K562 (cell line): ENCODE results near the gene GJC2. TPM values are rescaled to one million over a fixed set of nuclear protein-coding genes. Genes with fewer than 3 reads are reported as not detected.

Source experiments
- ARNT ChIP-seq, 2 experiments: fragments of 450-650 bp; IDR thresholded peaks; 2 replicates each; pipeline ENCODE4 v1.6.1; 2016; ENCODE audit warnings: mild to moderate bottlenecking in 1 of 2
- KDM2B ChIP-seq: fragments of 250-450 bp; sonication (Bioruptor Pico); IDR thresholded peaks from 2 replicates; pipeline ENCODE4 v1.8.0; 2021; ENCODE audit warnings: mild to moderate bottlenecking, moderate library complexity
- NBN ChIP-seq: fragments of 450-650 bp; IDR thresholded peaks from 2 replicates; pipeline ENCODE4 v1.6.1; 2016; ENCODE audit warnings: low read depth, mild to moderate bottlenecking
- TEAD4 ChIP-seq, 2 experiments: sonication (generic) in 1 of 2; formaldehyde crosslinking in 1 of 2; IDR thresholded peaks; 2 replicates each; pipeline versions ENCODE4 v1.6.1 to v1.8.0; 2012 to 2022; ENCODE audit warnings: borderline replicate concordance in 1 of 2, inconsistent platforms in 1 of 2, low read length in 1 of 2, mild to moderate bottlenecking in 1 of 2, missing genetic modification reagents in 1 of 2
- ZNF354B ChIP-seq: fragments of 250-450 bp; sonication (Bioruptor Pico); IDR thresholded peaks from 2 replicates; pipeline ENCODE4 v1.4.0; 2020
- ZNF384 ChIP-seq: IDR thresholded peaks from 2 replicates; pipeline ENCODE4 v1.6.1; 2012; ENCODE audit warnings: low read depth, low read length, improper control_type of control experiment
- ZNF77 ChIP-seq: fragments of 250-450 bp; sonication (Bioruptor Pico); IDR thresholded peaks from 2 replicates; pipeline ENCODE4 v1.5.0; 2020
- polyA plus RNA-seq, 8 experiments: library from polyadenylated mRNA; depleted of rRNA in 4 of 8; stranded (reverse) in 5 of 8; unstranded in 3 of 8; fragments of >200 nt; fragmentation: Nextera tagmentation in 2 of 8; fragmentation: Illumina TruSeq in 1 of 8; extraction: Ambion mirVana in 2 of 8; extraction: Trizol in 1 of 8; gene quantifications; 2 replicates each; pipeline versions ENCODE4 v1.2.1 to v1.2.3, GENCODE V29; 2011 to 2014; ENCODE audit warnings: inconsistent platforms in 1 of 8, missing spikeins in 1 of 8
- total RNA-seq, 7 experiments: library from RNA; depleted of rRNA in 6 of 7; stranded (reverse); fragments of >200 nt in 6 of 7; fragmentation: Illumina TruSeq in 2 of 7; extraction: Trizol in 2 of 7; gene quantifications; 2 replicates each; pipeline versions ENCODE4 v1.2.1 to v1.2.3, GENCODE V29; 2011 to 2021; ENCODE audit warnings: low replicate concordance in 1 of 7
- TF ChIP-seq, protein P1 (sequence below), 2 experiments: fragments of 450-650 bp; IDR thresholded peaks; 2 replicates each; pipeline ENCODE4 v1.6.1; 2016; ENCODE audit warnings: mild to moderate bottlenecking in 2 of 2, borderline replicate concordance in 1 of 2, low read depth in 1 of 2, moderate library complexity in 1 of 2
- TF ChIP-seq, protein P2 (sequence below): fragments of 250-450 bp; sonication (Bioruptor Pico); IDR thresholded peaks from 2 replicates; pipeline ENCODE4 v1.4.0; 2020; ENCODE audit warnings: mild to moderate bottlenecking, moderate library complexity
- TF ChIP-seq, protein P3 (sequence below): fragments of 250-450 bp; sonication (Bioruptor Pico); IDR thresholded peaks from 2 replicates; pipeline ENCODE4 v1.5.0; 2021
- TF ChIP-seq, protein P4 (sequence below): fragments of 250-450 bp; sonication (Bioruptor Pico); IDR thresholded peaks from 2 replicates; pipeline ENCODE4 v1.5.1; 2021; ENCODE audit warnings: mild to moderate bottlenecking
- TF ChIP-seq, protein P5 (sequence below): fragments of 450-650 bp; IDR thresholded peaks from 2 replicates; pipeline ENCODE4 v1.6.1; 2017; ENCODE audit warnings: antibody characterized with exemption

Gene GJC2
- total and polyA plus RNA-seq, 9 of the 15 experiments (the other 6 are each of a cell fraction or from before 2014, with no cell fraction given), result 0.03 to 0.62 (median 0.11) TPM; not detected in 2

DNA sequence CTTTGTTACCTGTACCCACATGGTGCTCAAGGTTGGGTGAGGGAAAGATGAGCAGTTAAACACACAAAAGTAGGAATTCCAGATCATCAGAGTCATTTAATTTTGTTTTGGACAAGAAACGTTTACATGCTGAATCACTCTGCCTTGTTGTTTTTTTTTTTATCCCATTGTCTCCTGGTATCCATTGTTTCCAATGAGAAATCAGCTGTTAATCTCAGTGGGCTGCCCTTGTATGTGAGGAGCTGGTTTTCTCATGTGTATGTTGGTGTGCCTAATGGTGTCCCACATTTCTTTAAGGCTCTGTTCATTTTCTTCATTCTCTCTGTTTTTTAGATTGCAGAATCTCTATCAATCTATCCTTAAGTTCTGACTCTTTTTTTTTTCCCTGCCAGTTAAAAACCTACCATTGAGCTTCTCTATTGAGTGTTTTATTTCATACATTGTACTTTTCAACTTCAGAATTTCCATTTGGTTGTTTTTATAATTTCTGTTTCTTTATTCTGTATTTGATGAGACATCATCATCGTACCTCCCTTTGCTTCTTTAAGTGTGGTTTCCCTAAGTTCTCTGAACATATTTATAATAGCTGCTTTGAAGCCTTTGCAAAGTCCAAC, 49.4 kb downstream of the GJC2 start (continued):
- TF ChIP-seq, protein P1, sequence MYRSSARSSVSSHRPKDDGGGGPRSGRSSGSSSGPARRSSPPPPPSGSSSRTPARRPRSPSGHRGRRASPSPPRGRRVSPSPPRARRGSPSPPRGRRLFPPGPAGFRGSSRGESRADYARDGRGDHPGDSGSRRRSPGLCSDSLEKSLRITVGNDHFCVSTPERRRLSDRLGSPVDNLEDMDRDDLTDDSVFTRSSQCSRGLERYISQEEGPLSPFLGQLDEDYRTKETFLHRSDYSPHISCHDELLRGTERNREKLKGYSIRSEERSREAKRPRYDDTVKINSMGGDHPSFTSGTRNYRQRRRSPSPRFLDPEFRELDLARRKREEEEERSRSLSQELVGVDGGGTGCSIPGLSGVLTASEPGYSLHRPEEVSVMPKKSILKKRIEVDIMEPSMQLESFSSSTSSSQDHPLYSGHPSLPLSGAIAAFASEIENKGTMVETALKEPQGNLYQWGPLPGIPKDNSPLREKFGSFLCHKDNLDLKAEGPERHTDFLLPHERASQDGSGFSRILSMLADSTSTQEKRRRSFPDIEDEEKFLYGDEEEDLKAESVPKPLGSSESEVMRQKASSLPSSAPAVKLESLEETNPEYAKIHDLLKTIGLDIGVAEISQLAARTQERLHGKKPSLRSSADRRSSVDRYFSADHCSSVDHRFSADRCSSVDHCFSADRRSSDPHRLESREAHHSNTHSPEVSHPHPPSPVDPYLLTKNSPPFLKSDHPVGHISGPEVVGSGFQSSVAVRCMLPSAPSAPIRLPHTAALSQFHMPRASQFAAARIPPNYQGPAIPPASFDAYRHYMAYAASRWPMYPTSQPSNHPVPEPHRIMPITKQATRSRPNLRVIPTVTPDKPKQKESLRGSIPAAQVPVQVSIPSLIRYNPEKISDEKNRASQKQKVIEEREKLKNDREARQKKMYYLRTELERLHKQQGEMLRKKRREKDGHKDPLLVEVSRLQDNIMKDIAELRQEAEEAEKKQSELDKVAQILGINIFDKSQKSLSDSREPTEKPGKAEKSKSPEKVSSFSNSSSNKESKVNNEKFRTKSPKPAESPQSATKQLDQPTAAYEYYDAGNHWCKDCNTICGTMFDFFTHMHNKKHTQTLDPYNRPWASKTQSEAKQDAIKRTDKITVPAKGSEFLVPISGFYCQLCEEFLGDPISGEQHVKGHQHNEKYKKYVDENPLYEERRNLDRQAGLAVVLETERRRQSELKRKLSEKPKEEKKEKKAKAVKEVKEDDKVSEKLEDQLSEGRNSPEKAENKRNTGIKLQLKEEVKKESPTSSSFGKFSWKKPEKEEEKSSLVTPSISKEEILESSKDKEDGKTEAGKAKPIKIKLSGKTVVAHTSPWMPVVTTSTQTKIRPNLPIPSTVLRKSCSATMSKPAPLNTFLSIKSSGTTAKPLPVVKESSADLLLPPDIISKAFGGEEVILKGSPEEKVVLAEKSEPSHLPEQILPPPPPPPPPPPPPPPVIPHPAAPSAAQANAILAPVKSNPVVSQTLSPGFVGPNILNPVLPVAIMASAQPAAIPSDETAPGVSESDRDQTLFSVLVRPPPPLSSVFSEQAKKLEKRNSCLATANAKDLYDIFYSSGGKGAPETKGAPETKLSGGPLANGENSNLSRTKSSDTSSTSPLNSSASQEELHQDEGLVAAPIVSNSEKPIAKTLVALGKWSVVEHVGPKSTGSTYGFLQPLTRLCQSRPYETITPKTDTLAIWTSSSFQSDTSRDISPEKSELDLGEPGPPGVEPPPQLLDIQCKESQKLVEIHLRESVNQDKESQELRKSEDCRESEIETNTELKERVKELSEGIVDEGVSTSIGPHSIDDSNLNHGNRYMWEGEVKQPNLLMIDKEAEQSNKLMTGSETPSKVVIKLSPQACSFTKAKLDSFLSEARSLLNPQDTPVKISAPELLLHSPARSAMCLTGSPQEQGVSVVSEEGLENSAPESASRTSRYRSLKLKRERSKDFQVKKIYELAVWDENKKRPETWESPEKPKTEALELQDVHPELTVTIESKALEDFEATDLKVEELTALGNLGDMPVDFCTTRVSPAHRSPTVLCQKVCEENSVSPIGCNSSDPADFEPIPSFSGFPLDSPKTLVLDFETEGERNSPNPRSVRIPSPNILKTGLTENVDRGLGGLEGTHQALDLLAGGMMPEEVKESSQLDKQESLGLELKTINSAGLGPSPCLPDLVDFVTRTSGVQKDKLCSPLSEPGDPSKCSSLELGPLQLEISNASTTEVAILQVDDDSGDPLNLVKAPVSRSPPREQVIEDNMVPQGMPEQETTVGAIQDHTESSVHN (IDR thresholded peaks at IDR 0.05; ENCODE audit: borderline replicate concordance in 1 of 2, low read depth in 1 of 2), result 0 out of 4 replicates have a peak, but pooled peaks of 1 of the 2 experiments have one; percentile 49
- TF ChIP-seq ZNF354B (CRISPR knock-in tag) (no peak), NBN (peak; percentile 96), ARNT (IDR thresholded peaks at IDR 0.05) (peak; percentile 74 to 87), ZNF77 (CRISPR knock-in tag) (no peak), TEAD4 (IDR thresholded peaks at IDR 0.05; ENCODE audit: low read length) (peak; percentile 45; the same call in 1 of the 2 replicates), TEAD4 (CRISPR knock-in tag; IDR thresholded peaks at IDR 0.05; ENCODE audit: borderline replicate concordance) (no peak), KDM2B (CRISPR knock-in tag) (no peak), ZNF384 (peak; percentile 98)
- TF ChIP-seq, protein P2, sequence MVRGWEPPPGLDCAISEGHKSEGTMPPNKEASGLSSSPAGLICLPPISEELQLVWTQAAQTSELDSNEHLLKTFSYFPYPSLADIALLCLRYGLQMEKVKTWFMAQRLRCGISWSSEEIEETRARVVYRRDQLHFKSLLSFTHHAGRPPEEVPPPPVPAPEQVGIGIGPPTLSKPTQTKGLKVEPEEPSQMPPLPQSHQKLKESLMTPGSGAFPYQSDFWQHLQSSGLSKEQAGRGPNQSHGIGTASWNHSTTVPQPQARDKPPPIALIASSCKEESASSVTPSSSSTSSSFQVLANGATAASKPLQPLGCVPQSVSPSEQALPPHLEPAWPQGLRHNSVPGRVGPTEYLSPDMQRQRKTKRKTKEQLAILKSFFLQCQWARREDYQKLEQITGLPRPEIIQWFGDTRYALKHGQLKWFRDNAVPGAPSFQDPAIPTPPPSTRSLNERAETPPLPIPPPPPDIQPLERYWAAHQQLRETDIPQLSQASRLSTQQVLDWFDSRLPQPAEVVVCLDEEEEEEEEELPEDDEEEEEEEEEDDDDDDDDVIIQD (CRISPR knock-in tag), result no peak
- TF ChIP-seq, protein P3, sequence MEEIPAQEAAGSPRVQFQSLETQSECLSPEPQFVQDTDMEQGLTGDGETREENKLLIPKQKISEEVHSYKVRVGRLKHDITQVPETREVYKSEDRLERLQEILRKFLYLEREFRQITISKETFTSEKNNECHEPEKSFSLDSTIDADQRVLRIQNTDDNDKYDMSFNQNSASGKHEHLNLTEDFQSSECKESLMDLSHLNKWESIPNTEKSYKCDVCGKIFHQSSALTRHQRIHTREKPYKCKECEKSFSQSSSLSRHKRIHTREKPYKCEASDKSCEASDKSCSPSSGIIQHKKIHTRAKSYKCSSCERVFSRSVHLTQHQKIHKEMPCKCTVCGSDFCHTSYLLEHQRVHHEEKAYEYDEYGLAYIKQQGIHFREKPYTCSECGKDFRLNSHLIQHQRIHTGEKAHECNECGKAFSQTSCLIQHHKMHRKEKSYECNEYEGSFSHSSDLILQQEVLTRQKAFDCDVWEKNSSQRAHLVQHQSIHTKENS (CRISPR knock-in tag), result no peak
- TF ChIP-seq, protein P4, sequence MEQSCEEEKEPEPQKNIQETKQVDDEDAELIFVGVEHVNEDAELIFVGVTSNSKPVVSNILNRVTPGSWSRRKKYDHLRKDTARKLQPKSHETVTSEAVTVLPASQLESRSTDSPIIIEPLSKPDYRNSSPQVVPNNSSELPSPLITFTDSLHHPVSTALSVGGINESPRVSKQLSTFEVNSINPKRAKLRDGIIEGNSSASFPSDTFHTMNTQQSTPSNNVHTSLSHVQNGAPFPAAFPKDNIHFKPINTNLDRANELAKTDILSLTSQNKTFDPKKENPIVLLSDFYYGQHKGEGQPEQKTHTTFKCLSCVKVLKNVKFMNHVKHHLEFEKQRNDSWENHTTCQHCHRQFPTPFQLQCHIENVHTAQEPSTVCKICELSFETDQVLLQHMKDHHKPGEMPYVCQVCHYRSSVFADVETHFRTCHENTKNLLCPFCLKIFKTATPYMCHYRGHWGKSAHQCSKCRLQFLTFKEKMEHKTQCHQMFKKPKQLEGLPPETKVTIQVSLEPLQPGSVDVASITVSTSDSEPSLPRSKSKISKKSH, result no peak
- TF ChIP-seq, protein P5, sequence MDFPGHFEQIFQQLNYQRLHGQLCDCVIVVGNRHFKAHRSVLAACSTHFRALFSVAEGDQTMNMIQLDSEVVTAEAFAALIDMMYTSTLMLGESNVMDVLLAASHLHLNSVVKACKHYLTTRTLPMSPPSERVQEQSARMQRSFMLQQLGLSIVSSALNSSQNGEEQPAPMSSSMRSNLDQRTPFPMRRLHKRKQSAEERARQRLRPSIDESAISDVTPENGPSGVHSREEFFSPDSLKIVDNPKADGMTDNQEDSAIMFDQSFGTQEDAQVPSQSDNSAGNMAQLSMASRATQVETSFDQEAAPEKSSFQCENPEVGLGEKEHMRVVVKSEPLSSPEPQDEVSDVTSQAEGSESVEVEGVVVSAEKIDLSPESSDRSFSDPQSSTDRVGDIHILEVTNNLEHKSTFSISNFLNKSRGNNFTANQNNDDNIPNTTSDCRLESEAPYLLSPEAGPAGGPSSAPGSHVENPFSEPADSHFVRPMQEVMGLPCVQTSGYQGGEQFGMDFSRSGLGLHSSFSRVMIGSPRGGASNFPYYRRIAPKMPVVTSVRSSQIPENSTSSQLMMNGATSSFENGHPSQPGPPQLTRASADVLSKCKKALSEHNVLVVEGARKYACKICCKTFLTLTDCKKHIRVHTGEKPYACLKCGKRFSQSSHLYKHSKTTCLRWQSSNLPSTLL, result no peak
